ENCODE results near the gene TOP3A.
"Not testable (repeated sequence)": the region's sequence is repeated elsewhere in the genome, so short reads cannot be mapped to it uniquely, and the experiment has no call there.

Gene TOP3A

DNA sequence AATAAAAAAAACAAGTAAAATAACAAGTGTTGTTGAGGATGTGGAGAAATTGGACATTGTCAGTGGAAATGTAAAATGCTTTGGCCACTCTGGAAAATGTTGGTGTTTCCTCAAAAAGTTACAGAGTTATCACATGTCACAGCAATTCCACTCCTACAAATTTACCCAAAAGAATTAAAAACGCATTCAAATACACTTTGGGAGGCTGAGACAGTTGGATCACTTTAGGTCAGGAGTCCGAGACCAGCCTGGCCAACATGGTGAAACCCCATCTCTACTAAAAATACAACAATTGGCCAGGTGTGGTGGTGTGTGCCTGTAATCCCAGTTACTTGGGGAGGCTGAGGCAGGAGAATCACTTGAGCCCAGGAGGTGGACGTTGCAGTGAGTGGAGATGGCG, 5.6 kb downstream of the TOP3A start:
- DNase-seq (ENCODE audit: low read depth): no peak

DNA sequence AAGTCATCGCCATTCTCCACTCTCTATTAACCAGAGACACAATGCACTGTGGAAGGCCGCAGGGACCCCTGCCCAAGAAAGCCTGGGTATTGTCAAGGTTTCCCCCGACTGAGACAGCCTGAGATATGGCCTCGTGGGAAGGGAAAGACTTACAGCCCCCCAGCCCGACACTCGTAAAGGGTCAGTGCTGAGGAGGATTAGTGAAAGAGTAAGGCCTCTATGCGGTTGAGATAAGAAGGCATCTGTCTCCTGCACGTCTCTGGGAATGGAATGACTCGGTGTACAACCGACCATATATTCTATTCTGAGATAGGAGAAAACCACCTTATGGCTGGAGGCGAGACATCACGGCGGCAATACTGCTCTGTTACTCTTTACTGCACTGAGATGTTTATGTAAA, 11.6 kb downstream of the TOP3A start:
- not testable (repeated sequence) for H3K4me3 ChIP-seq (ENCODE audit: low read length); DNase-seq (ENCODE audit: low read depth)

More for the DNA sequence above, 5.6 kb downstream of the TOP3A start:
- H3K4me3 ChIP-seq (ENCODE audit: low read length): no peak overlapping the region
- TF ChIP-seq, protein P1, sequence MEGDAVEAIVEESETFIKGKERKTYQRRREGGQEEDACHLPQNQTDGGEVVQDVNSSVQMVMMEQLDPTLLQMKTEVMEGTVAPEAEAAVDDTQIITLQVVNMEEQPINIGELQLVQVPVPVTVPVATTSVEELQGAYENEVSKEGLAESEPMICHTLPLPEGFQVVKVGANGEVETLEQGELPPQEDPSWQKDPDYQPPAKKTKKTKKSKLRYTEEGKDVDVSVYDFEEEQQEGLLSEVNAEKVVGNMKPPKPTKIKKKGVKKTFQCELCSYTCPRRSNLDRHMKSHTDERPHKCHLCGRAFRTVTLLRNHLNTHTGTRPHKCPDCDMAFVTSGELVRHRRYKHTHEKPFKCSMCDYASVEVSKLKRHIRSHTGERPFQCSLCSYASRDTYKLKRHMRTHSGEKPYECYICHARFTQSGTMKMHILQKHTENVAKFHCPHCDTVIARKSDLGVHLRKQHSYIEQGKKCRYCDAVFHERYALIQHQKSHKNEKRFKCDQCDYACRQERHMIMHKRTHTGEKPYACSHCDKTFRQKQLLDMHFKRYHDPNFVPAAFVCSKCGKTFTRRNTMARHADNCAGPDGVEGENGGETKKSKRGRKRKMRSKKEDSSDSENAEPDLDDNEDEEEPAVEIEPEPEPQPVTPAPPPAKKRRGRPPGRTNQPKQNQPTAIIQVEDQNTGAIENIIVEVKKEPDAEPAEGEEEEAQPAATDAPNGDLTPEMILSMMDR (IDR thresholded peaks at IDR 0.05; ENCODE audit: insufficient read depth, low read depth, low read length, missing control alignments): no peak

DNA sequence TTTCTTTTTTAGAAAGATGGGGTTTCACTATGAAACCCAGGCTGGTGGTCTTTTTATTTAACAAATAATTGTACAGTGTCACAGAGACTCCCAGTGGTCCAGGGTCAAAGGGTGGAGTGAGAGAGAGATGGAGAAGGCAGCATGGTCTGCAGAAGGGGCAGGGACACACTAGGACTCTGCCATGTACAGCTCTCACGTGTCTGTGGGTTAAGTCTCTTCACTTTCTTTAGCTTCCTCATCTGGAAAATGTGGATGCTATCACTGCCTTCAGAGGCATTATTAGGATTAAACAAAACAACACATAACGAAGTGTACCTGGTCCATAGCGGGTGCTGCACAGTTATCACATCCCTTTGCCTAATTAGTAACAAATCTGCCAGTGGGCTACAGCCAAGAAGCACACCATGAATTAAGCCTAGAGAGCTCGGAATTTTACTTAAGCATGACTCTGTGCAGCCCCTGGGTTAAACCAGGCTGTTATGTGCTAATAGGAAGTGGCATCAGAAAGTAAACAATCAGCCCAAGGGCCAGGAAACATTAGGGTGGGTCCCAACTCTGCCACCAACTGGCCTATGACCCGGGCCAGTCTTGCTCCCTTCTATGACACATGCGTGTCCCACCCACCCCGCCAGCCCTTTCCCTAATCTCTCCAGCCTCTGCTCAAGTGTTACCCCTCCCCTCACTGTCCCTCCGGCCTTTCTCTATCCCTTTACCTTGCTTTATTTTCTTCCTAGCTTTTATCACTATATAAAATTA, 13.9 kb downstream of the TOP3A start:
- no peak for DNase-seq (ENCODE audit: low read depth)
- TF ChIP-seq, protein P1 (IDR thresholded peaks at IDR 0.05; ENCODE audit: insufficient read depth, low read depth, low read length, missing control alignments): no peak
- H3K4me3 ChIP-seq (ENCODE audit: low read length): no peak overlapping the region

DNA sequence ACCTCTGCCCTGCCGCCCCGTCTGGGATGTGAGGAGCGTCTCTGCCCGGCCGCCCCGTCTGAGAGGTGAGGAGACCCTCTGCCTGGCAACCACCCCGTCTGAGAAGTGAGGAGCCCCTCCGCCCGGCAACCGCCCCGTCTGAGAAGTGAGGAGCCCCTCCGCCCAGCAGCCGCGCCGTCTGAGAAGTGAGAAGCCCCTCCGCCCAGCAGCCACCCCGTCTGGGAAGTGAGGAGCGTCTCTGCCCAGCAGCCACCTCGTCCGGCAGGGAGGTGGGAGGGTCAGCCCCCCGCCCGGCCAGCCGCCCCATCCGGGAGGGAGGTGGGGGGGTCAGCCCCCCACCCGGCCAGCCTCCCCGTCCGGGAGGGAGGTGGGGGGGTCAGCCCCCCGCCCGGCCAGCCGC, 16.7 kb downstream of the TOP3A start:
- H3K4me3 ChIP-seq (ENCODE audit: low read length); DNase-seq (ENCODE audit: low read depth): not testable (repeated sequence)

DNA sequence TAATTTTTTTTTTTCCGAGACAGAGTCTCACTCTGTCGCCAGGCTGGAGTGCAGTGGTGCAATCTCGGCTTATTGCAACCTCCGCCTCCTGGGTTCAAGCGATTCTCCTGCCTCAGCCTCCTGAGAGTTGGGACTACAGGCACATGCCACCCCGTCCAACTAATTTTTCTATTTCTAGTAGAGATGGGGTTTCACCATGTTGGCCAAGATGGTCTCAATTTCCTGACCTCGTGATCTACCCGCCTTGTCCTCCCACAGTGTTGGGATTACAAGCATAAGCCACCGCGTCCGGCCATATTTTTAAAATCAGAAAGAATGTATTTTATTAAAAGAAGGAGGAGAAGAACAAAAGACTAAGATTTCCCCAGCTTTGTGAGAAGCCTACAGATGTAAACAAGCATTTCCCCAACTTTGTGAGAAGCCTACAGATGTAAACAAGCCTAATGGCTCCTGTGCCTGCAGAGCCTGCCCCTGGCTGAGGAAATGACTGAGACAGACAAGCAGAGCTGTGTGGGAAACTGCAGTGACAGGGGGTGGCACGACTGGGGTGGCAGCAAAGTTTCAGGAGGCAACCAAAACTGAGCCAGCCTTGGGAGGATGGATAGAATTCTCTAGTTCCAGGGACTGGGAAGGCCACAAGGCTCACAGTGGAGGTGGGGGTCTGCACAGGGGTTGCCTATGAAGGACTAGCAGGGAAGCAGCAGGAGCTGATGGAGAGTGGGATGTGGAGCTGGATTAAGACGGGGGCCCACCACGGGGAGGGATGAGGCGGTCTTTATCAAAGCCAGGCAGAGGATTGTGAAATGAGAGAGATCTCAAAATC, 22.9 kb downstream of the TOP3A start:
- DNase-seq (ENCODE audit: low read depth): no peak

DNA sequence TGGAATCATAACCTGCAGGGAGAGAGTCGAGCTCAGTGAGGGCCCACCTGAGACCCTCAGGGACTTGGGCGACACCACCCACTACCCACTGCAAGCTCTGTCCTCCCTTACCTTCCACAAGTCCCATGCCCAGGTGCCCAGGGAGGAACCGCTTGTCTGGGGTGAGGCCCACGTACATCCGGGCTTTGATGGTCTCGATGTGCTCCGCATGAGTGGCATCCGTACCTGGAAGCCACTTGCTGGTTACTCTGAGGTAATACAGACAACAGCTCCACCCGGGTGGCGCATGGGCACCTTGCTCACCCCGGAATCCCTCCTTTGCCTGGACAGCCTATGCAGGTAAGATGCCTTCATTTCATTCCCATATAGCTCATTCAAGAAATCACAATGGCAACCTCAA, 29.5 kb downstream of the TOP3A start:
- H3K4me3 ChIP-seq (ENCODE audit: low read length): no peak overlapping the region
- no peak for DNase-seq (ENCODE audit: low read depth)
- TF ChIP-seq, protein P1 (IDR thresholded peaks at IDR 0.05; ENCODE audit: insufficient read depth, low read depth, low read length, missing control alignments): no peak

More for the DNA sequence above, 22.9 kb downstream of the TOP3A start:
- no peak overlapping the region for H3K4me3 ChIP-seq (ENCODE audit: low read length)
- TF ChIP-seq, protein P1 (IDR thresholded peaks at IDR 0.05; ENCODE audit: insufficient read depth, low read depth, low read length, missing control alignments): no peak

DNA sequence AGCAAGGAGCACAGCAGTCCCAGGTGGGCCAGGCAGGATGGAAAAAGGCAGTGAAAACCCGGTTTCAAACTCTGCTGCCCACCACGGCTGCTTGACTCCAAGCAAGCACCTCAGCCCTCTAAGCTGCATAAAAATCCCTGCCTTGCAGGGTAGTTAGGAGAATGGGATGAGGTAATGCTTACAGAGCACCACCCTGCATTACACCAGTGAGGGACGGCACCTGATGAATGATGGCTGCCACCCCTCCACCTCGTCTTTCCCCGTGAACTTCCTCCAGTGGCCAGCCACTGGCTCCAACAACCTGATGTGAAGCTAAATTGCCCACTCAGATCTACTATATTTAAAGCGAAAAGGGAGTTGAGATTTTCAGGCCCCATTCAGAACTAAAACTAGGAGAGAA, 33.0 kb downstream of the TOP3A start:
- H3K4me3 ChIP-seq (ENCODE audit: low read length): no peak overlapping the region
- DNase-seq (ENCODE audit: low read depth): no peak
- TF ChIP-seq, protein P1 (IDR thresholded peaks at IDR 0.05; ENCODE audit: insufficient read depth, low read depth, low read length, missing control alignments): no peak
